Jurkat, Clone E6-1 (cell line): ENCODE measurements around the gene CA7.

Source experiments
- DNase-seq: peaks from one replicate; pipeline ENCODE4 v3.0.0-alpha.2; 2011; ENCODE audit warnings: low read depth, low spot score
- H3K4me3 ChIP-seq: 2 replicates; pipeline ENCODE4 v1.5.1; 2011; ENCODE audit warnings: mild to moderate bottlenecking, low read length, control low read depth, moderate library complexity

CA7 gene

GRCh38 chr16:66845080-66845410 lies 831 bp downstream of the CA7 start:
- no peak for DNase-seq
- no peak overlapping the region for H3K4me3 ChIP-seq

- DNase-seq: no peak
- no peak overlapping the region for H3K4me3 ChIP-seq
Measured at GRCh38 chr16:66845791-66846221, 1.6 kb downstream of the CA7 start.

- H3K4me3 ChIP-seq: no peak overlapping the region
Measured at GRCh38 chr16:66846266-66846665, 2.1 kb downstream of the CA7 start.

GRCh38 chr16:66846831-66847230 lies 2.6 kb downstream of the CA7 start:
- no peak for DNase-seq
- no peak overlapping the region for H3K4me3 ChIP-seq

More at GRCh38 chr16:66846266-66846665, 2.1 kb downstream of the CA7 start:
- no peak for DNase-seq

GRCh38 chr16:66847533-66848067 lies 3.4 kb downstream of the CA7 start:
- no peak overlapping the region for H3K4me3 ChIP-seq
- DNase-seq: no peak

- H3K4me3 ChIP-seq: no peak overlapping the region
- DNase-seq: no peak
Measured at GRCh38 chr16:66848172-66848571, 4.0 kb downstream of the CA7 start.

GRCh38 chr16:66849021-66849420 lies 4.8 kb downstream of the CA7 start:
- H3K4me3 ChIP-seq: no peak overlapping the region
- no peak for DNase-seq

- no peak overlapping the region for H3K4me3 ChIP-seq
- no peak for DNase-seq
Measured at GRCh38 chr16:66849549-66849948, 5.3 kb downstream of the CA7 start.

GRCh38 chr16:66850115-66850815 lies 6.1 kb downstream of the CA7 start:
- H3K4me3 ChIP-seq: no peak overlapping the region
- DNase-seq: no peak

- no peak overlapping the region for H3K4me3 ChIP-seq
- no peak for DNase-seq
Measured at GRCh38 chr16:66851166-66851964, 7.2 kb downstream of the CA7 start.

GRCh38 chr16:66853261-66854139 lies 9.3 kb downstream of the CA7 start:
- no peak overlapping the region for H3K4me3 ChIP-seq
- no peak for DNase-seq

GRCh38 chr16:66856184-66856730 lies 12.0 kb downstream of the CA7 start:
- H3K4me3 ChIP-seq: no peak overlapping the region
- DNase-seq: no peak

- H3K4me3 ChIP-seq: no peak overlapping the region
- no peak for DNase-seq
Measured at GRCh38 chr16:66856801-66857200, 12.6 kb downstream of the CA7 start.

GRCh38 chr16:66857437-66857836 lies 13.2 kb downstream of the CA7 start:
- no peak overlapping the region for H3K4me3 ChIP-seq
- DNase-seq: no peak

- no peak for DNase-seq
Measured at GRCh38 chr16:66858740-66859396, 14.7 kb downstream of the CA7 start.

GRCh38 chr16:66859397-66860068 lies 15.3 kb downstream of the CA7 start:
- no peak for DNase-seq
- H3K4me3 ChIP-seq: no peak overlapping the region

More at GRCh38 chr16:66858740-66859396, 14.7 kb downstream of the CA7 start:
- no peak overlapping the region for H3K4me3 ChIP-seq

GRCh38 chr16:66862023-66862520 lies 17.9 kb downstream of the CA7 start:
- H3K4me3 ChIP-seq: no peak overlapping the region
- no peak for DNase-seq

- H3K4me3 ChIP-seq: no peak overlapping the region
Measured at GRCh38 chr16:66863707-66864106, 19.5 kb downstream of the CA7 start.

More at GRCh38 chr16:66863707-66864106, 19.5 kb downstream of the CA7 start:
- no peak for DNase-seq
